ENCODE data around the gene SORCS2. TPM values are rescaled to one million over a fixed set of nuclear protein-coding genes. Genes with fewer than 3 reads are reported as not detected.

SORCS2 gene
- total RNA-seq, 1 donor from 2014 or later, result 13.8 TPM

- Histone ChIP-seq H3K27me3 (ENCODE audit: insufficient read depth, low read length) (peaks cover 20% of the 10 kb centered on the region), H3K9me3 (ENCODE audit: insufficient read depth, low read depth, low read length) (no peaks in the 10 kb centered on the region), H3K9ac (ENCODE audit: low read length) (no peak overlapping the region), H3K36me3 (ENCODE audit: insufficient read depth, low read length) (no peaks in the 10 kb centered on the region), H3K4me1 (ENCODE audit: insufficient read depth, low read length) (no peaks in the 10 kb centered on the region), H3K4me3 (ENCODE audit: insufficient read depth, low read depth, low read length) (no peak overlapping the region), H2AFZ (ENCODE audit: low read depth, low read length) (no peak overlapping the region), H3K27ac (ENCODE audit: low read depth, low read length) (no peak overlapping the region), H3K4me2 (ENCODE audit: low read length) (no peak overlapping the region), H3K79me2 (ENCODE audit: insufficient read depth, low read length) (no peaks in the 10 kb centered on the region), H4K20me1 (ENCODE audit: insufficient read depth, low read length) (no peaks in the 10 kb centered on the region)
- H3K9me3 Mint-ChIP-seq (ENCODE audit: unreplicated experiment), result peaks cover 4% of the 10 kb centered on the region
- FAIRE-seq, result no peak
- H3K4me1 Mint-ChIP-seq (ENCODE audit: low read depth, unreplicated experiment), result no peaks in the 10 kb centered on the region
- H3K27ac Mint-ChIP-seq (ENCODE audit: unreplicated experiment), result no peak overlapping the region
- peaks cover 2% of the 10 kb centered on the region for H3K36me3 Mint-ChIP-seq (ENCODE audit: low read depth, unreplicated experiment)
- H3K27me3 Mint-ChIP-seq (ENCODE audit: low read depth, unreplicated experiment), result peaks cover 40% of the 10 kb centered on the region
- no peak overlapping the region for H3K4me3 Mint-ChIP-seq (ENCODE audit: unreplicated experiment)
- TF ChIP-seq, protein P1, sequence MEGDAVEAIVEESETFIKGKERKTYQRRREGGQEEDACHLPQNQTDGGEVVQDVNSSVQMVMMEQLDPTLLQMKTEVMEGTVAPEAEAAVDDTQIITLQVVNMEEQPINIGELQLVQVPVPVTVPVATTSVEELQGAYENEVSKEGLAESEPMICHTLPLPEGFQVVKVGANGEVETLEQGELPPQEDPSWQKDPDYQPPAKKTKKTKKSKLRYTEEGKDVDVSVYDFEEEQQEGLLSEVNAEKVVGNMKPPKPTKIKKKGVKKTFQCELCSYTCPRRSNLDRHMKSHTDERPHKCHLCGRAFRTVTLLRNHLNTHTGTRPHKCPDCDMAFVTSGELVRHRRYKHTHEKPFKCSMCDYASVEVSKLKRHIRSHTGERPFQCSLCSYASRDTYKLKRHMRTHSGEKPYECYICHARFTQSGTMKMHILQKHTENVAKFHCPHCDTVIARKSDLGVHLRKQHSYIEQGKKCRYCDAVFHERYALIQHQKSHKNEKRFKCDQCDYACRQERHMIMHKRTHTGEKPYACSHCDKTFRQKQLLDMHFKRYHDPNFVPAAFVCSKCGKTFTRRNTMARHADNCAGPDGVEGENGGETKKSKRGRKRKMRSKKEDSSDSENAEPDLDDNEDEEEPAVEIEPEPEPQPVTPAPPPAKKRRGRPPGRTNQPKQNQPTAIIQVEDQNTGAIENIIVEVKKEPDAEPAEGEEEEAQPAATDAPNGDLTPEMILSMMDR (IDR thresholded peaks at IDR 0.05; ENCODE audit: insufficient read depth, low read depth, low read length), result no peak
- no peak for TF ChIP-seq EZH2 (IDR thresholded peaks at IDR 0.05; ENCODE audit: insufficient read depth, low read length)
- DNase-seq (ENCODE audit: low read depth), result no peak
Observed at GRCh38 chr4:7148337-7148736, 44.0 kb upstream of the SORCS2 start.

DNA sequence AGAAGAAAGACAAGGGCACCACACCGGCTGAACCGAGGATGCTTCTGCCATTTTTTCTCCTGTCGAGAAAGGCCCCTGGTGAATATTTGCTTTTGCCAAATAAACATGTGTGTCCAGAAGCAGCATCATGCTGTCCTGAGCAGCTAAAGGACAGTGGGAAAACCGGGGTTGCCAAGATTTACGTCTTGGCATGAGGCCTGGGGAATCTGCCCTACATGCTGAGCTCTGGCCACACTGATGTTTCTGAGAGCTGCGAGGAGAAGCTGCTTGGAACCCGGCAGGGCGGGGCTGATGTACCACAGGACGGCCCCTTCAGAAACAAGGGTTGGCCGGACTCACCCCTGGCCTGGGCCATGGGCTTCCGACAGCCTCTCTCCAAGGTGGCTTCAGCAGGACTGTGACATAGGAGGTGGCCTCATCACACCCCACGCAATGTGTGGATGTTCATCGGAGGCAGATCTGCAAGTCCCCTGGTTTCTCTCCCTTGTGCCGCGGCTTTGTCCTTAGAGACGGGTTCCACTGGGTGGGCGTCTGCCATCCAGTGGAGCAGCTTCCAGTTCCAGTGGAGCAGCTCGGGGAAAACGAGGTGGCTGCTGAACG lies 42.2 kb upstream of the SORCS2 start:
- no peak overlapping the region for H3K9ac ChIP-seq (ENCODE audit: low read length)
- Mint-ChIP-seq H3K27me3 (ENCODE audit: low read depth, unreplicated experiment) (peaks cover 50% of the 10 kb centered on the region), H3K9me3 (ENCODE audit: unreplicated experiment) (peaks cover 4% of the 10 kb centered on the region), H3K36me3 (ENCODE audit: low read depth, unreplicated experiment) (peaks cover 2% of the 10 kb centered on the region), H3K4me1 (ENCODE audit: low read depth, unreplicated experiment) (peaks cover 2% of the 10 kb centered on the region), H3K4me3 (ENCODE audit: unreplicated experiment) (no peak overlapping the region), H3K27ac (ENCODE audit: unreplicated experiment) (no peak overlapping the region)
- no peak overlapping the region for H3K4me2 ChIP-seq (ENCODE audit: low read length)
- no peak overlapping the region for H2AFZ ChIP-seq (ENCODE audit: low read depth, low read length)
- H3K79me2 ChIP-seq (ENCODE audit: insufficient read depth, low read length), result no peaks in the 10 kb centered on the region
- no peaks in the 10 kb centered on the region for H3K36me3 ChIP-seq (ENCODE audit: insufficient read depth, low read length)
- DNase-seq (ENCODE audit: low read depth), result no peak
- FAIRE-seq, result no peak
- no peaks in the 10 kb centered on the region for H4K20me1 ChIP-seq (ENCODE audit: insufficient read depth, low read length)
- no peaks in the 10 kb centered on the region for H3K9me3 ChIP-seq (ENCODE audit: insufficient read depth, low read depth, low read length)
- TF ChIP-seq EZH2 (IDR thresholded peaks at IDR 0.05; ENCODE audit: insufficient read depth, low read length), result no peak
- TF ChIP-seq, protein P1 (IDR thresholded peaks at IDR 0.05; ENCODE audit: insufficient read depth, low read depth, low read length), result no peak
- H3K27ac ChIP-seq (ENCODE audit: low read depth, low read length), result no peak overlapping the region
- H3K4me3 ChIP-seq (ENCODE audit: insufficient read depth, low read depth, low read length), result no peak overlapping the region
- H3K27me3 ChIP-seq (ENCODE audit: insufficient read depth, low read length), result peaks cover 23% of the 10 kb centered on the region
- no peaks in the 10 kb centered on the region for H3K4me1 ChIP-seq (ENCODE audit: insufficient read depth, low read length)

DNA sequence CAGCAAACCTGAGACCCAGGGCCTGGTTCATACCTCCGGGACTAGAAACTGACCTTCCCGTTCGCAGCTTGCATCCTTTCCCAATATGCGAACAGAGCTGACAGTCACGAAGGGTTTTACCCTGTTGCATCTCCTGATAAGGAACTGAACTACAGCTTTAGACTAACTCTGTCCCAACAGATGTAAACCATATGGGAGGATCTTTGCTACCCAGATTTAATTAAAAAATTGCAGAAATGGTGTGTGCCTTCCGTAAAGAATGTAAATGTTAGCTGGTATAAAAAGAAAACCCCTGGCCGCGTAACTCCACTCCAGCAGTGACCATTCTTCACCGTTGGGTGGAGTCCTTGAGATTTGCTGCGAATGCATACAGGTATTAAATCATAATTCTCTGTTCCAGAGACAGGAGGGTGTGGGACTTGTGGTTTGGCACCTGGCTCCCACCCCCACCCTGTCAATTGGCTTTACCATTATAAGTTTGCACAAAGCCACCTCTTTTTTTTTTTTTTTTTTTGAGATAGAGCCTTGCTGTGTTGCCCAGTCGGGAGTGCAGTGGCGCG lies 40.6 kb upstream of the SORCS2 start:
- Mint-ChIP-seq H3K9me3 (ENCODE audit: unreplicated experiment) (peaks cover 4% of the 10 kb centered on the region), H3K4me1 (ENCODE audit: low read depth, unreplicated experiment) (peaks cover 15% of the 10 kb centered on the region), H3K27ac (ENCODE audit: unreplicated experiment) (no peak overlapping the region), H3K27me3 (ENCODE audit: low read depth, unreplicated experiment) (peaks cover 42% of the 10 kb centered on the region), H3K4me3 (ENCODE audit: unreplicated experiment) (no peak overlapping the region), H3K36me3 (ENCODE audit: low read depth, unreplicated experiment) (peaks cover 2% of the 10 kb centered on the region)
- Histone ChIP-seq H3K27me3 (ENCODE audit: insufficient read depth, low read length) (peaks cover 23% of the 10 kb centered on the region), H4K20me1 (ENCODE audit: insufficient read depth, low read length) (no peaks in the 10 kb centered on the region), H3K27ac (ENCODE audit: low read depth, low read length) (no peak overlapping the region), H3K9ac (ENCODE audit: low read length) (no peak overlapping the region), H3K4me3 (ENCODE audit: insufficient read depth, low read depth, low read length) (no peak overlapping the region), H3K9me3 (ENCODE audit: insufficient read depth, low read depth, low read length) (no peaks in the 10 kb centered on the region), H2AFZ (ENCODE audit: low read depth, low read length) (no peak overlapping the region), H3K79me2 (ENCODE audit: insufficient read depth, low read length) (no peaks in the 10 kb centered on the region), H3K36me3 (ENCODE audit: insufficient read depth, low read length) (no peaks in the 10 kb centered on the region), H3K4me1 (ENCODE audit: insufficient read depth, low read length) (peaks cover 6% of the 10 kb centered on the region), H3K4me2 (ENCODE audit: low read length) (no peak overlapping the region)
- DNase-seq (ENCODE audit: low read depth) (no peak), FAIRE-seq (no peak)
- TF ChIP-seq EZH2 (IDR thresholded peaks at IDR 0.05; ENCODE audit: insufficient read depth, low read length), result no peak
- TF ChIP-seq, protein P1 (IDR thresholded peaks at IDR 0.05; ENCODE audit: insufficient read depth, low read depth, low read length), result peak; percentile 8

Data from astrocyte (in vitro differentiated cells and primary cell).